AG09319 (cell line): ENCODE data around the gene TMEM121.

Experiments used
- DNase-seq: peaks from one replicate; pipeline ENCODE4 v3.0.0-alpha.2; 2010; ENCODE audit warnings: low read depth; ENCODE audit errors: extremely low read depth
- CTCF ChIP-seq: IDR thresholded peaks from 2 replicates; pipeline ENCODE4 v1.5.1; 2011; ENCODE audit warnings: low read depth, mild to moderate bottlenecking, inconsistent platforms, low read length, moderate library complexity

TMEM121 gene

GRCh38 chr14:105519946-105520698 is 6.3 kb upstream of the TMEM121 start:
- TF ChIP-seq CTCF = no peak
- DNase-seq = no peak

GRCh38 chr14:105525326-105525725 is 1.1 kb upstream of the TMEM121 start:
- no peak for TF ChIP-seq CTCF
- DNase-seq = no peak

- TF ChIP-seq CTCF = no peak
- DNase-seq = no peak
These were observed 495 bp downstream of the TMEM121 start for GRCh38 chr14:105526776-105527380.

GRCh38 chr14:105527381-105527825 is 1.0 kb downstream of the TMEM121 start:
- TF ChIP-seq CTCF = no peak

GRCh38 chr14:105527826-105528585 is 1.6 kb downstream of the TMEM121 start:
- TF ChIP-seq CTCF = peak; percentile 63
- peak; percentile 28 for DNase-seq

More at GRCh38 chr14:105527381-105527825, 1.0 kb downstream of the TMEM121 start:
- no peak for DNase-seq

- DNase-seq = no peak
- TF ChIP-seq CTCF = no peak
These were observed 2.4 kb downstream of the TMEM121 start for GRCh38 chr14:105528586-105529318.
